Amniotic epithelial cell (primary cell): ENCODE data around the gene PTPRN2.
"Not testable (repeated sequence)": the region's sequence is repeated elsewhere in the genome, so short reads cannot be mapped to it uniquely, and the experiment has no call there.

Source experiments
- DNase-seq: peaks from one replicate; pipeline ENCODE4 v3.0.0-alpha.2; 2010; ENCODE audit warnings: low read depth

Gene PTPRN2

DNA sequence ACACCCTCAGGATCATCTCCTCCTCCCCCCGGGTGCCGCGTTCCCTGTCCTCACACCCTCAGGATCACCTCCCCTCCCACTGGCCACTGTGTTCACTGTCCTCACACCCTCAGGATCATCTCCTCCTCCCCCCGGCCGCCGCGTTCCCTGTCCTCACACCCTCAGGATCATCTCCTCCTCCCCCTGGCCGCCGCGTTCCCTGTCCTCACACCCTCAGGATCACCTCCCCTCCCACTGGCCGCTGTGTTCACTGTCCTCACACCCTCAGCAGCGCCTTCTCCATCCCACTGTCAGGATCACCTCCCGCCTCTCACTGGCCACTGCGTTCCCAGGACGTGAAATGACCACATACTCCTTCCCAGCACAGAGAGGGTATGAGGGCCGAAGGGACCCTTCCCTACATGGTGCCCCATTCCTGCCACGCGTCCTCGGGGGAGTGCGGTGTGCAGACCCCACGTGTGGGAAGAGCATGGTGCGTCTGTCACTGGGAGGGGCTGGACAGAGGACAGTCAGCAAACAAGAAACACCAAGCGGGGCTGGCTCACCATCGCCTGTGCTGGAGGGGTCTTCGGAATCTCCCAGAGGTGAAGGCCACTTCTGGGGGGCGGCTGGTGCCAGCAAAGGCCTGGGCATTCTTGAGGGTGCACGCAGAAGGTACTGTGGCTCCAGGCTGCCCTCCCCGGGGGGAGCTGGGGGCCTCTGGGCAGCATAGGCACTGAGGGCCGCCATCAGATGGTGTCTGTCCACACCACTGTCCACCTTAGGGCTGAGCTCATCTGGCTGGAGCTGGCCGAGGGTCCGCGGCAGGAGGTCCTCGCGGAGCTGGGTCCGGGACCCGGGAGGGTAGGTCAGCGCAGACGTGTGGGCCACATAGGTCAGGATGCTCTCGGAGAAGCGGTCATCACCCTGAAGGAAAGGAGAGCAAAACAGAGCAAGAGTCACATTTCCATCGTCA lies 421.0 kb downstream of the PTPRN2 start:
- DNase-seq, result no peak

DNA sequence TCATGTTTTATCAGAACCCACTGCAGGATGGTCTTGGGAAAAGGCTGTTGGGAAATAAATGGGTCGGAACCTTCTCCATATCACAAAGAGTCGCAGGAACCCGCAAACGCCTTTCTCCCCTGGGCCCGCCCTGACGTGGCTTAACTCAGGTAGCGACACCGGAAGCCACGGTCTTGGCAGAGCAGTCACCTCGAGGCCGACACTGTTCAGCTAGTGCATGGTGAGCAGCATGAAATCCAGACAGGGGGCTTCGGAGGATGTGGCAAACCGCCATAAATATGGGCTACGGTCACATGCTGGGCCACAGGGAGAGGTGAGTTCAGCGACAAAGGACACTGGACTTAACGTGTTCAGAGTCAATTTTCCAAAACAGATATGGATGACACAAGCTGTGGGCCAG lies 421.9 kb downstream of the PTPRN2 start:
- no peak for DNase-seq

DNA sequence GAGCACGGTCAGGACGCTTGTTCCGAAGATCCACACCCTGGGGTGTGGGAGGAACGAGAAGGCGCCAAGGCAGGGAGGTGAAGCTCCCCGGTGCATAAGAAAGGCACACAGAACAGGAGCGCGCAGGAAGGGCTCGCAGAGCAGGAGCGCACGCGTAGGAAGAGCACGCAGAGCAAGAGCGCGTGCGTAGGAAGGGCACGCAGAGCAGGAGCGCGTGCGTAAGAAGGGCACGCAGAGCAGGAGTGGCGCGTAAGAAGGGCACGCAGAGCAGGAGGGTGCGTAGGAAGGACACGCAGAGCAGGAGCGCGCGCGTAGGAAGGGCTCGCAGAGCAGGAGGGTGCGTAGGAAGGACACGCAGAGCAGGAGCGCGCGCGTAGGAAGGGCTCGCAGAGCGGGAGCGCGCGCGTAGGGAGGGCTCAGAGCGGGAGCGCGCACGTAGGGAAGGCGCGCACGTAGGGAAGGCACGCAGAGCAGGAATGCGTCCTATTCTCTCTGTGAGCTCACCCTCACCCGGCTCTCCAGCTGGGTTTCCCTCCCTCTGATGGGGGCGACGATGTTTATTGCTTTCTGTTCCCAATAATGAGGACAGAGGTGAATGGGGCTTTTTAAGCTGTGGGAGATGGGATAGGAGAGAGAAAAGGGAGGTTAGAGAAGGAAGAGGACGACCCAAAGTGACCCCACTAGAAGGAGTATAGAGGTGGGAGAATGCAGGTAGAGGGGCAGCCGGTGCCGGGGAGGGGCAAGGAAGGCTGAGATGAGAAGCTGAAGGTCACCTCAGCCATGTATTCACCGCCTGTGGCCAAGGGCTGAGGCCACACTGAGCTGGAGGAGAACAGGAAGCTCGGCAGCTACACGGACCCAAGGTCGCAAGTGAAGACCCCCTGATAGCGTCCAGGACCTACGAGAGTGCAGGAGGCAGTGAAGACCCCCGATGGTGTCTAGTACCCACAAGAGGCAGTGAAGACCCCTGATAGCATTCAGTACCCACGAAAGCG lies 423.2 kb downstream of the PTPRN2 start:
- no peak for DNase-seq

DNA sequence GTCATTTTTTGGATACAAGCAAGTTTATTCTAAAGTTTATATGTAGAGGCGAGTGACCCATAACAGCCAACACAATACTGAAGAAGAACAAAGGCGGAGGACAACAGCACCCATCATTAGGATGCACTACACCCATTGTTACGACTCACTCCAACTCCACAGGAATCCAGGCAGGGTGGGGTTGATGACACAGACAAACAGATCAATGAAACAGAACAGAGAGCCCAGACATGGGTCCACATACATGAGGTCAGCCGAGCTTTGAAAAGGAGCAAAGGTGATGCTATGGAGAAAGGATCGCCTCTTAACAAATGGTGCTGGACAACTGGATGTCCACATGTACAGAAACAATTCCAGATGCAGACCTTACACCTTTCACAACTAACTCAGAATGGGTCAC lies 426.4 kb downstream of the PTPRN2 start:
- DNase-seq, result no peak

DNA sequence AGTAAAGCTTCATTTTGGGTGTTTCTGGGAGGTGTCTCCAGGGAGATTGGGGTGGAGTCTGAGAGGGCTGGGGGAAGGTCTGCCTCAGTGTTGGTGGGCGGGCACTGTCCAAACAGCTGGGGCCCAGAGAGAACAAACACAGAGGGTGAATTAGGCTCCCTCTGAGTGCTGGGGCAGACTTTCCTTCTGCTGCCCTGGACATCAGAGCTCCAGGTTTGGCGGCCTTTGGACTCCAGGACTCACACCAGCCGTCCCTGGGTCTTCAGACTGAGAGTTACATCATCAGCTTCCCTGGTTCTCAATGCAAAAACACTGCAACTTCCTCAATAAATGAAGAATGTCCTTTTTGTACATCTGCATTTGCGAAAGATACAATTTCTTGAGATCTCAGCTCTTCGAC lies 427.4 kb downstream of the PTPRN2 start:
- no peak for DNase-seq

DNA sequence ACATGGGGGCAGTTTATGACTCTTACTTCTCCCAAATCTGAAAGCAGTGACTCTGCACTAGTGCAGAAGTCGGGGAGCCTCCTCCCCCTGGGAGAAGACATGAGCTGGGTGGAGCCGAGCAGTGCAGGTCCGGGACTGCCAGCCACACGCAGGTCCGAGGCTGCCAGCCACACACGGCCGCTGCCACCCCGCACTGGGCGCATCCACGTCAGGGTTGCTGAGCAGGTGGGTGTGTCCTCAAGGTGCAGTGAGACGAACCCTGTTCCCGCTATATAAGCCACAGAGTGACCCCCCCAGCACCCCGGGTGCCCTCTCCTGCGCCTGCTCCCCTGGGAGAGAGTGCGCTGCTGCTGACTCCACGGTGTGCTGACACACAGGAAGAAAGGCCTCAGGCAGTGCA lies 430.2 kb downstream of the PTPRN2 start:
- no peak for DNase-seq

DNA sequence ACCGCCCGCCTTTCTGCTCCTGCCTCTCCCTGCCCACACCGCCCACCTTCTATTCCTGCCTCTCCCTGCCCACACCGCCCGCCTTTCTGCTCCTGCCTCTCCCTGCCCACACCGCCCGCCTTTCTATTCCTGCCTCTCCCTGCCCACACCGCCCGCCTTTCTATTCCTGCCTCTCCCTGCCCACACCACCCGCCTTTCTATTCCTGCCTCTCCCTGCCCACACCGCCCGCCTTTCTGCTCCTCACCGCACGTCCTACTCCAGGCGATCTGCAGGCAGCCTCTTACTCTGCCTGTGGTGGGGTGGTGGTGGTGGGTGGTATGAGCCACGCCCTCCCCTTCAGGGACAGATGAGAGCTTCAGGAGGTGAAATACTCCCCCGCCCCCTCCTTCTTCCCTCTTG lies 436.4 kb downstream of the PTPRN2 start:
- DNase-seq, result not testable (repeated sequence)

DNA sequence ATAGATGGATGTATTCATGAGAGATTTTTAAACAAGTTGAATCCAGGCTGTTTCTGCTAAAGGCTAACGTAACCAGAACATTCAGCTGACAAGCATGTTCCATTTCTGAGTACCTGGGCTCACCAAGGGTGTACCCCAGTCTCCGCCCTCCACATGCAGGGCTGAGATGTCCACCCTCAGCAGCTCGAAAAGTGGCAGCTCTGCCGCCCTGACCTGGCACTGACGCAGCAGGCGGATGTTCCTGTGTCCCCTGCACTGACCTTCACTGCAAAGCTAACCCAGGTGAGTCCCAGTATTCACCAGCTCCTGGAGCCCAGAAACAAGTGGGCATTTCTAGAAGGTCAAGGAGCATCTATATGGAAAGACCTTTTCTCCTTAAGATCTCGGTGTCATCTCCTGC lies 437.4 kb downstream of the PTPRN2 start:
- no peak for DNase-seq

DNA sequence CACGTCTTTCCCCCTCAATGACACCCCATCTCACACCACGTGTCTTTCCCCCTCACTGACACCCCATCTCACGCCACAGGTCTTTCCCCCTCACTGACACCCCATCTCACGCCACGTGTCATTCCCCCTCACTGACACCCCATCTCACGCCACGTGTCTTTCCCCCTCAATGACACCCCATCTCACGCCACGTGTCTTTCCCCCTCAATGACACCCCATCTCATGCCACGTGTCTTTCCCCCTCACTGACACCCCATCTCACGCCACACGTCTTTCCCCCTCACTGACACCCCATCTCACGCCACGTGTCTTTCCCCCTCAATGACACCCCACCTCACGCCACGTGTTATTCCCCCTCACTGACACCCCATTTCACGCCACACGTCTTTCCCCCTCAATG lies 440.2 kb downstream of the PTPRN2 start:
- not testable (repeated sequence) for DNase-seq

DNA sequence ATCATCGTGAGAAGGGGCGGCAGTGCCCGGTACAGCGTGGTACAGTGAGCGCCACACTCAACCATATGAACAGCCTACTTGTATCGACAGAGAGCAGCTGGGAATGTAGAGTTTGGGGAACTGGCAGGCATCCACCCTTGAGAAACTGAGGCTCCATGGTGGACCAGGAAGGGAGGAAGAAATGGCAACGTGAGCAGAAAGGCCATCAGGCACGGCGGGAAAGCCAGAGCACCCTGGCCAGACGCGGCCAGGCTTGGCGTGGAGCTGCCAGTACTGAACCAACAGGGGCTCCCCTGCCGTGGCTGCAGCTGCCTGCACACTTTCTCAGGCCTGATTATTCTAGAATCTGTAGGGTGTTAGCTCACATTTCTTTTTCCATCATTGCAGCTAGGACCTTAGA lies 442.3 kb downstream of the PTPRN2 start:
- no peak for DNase-seq

DNA sequence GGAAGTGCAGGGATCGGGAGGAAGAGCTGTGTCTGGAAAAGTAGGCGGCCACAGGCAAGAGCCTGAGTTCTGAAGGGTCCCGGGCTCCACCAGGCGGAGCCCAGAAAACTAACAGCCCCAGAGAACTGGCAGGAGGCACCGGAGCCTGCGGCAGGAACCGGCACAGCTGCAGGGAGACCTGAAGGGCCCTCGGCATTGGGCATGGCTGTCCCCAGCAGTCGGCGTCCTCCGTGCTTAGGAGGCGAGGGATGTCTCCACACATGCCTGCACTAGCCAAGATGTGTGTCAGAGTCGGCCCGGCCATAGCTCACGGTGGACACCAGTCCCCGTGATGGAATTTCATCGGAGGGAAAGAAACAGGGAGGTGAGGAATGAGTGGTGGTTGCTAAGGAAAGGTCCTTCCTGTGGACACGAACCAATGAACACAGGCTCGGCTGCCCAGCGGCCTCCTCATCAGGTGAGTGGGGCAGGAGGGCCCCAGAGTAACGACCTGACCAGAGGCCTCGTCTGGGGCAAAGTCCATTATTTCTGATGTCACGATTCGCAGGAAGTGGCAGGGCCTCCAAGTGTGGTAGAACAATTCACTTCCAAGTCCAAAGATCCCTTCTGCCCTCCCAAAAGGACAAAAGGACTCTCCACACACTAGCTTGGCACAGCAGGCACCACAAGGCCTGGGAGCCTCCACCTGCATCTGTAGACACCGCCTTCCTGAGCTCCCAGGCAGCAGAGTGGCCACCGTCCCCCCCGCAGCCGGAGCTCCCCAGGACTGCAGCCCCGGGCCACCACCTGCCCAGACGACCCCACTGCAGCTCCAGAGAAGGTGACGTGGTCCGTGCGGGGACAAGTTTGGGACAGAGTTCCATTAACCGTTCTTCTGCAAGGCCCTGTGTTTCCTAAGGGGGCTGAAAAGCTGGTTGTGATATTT lies 444.2 kb downstream of the PTPRN2 start:
- no peak for DNase-seq

DNA sequence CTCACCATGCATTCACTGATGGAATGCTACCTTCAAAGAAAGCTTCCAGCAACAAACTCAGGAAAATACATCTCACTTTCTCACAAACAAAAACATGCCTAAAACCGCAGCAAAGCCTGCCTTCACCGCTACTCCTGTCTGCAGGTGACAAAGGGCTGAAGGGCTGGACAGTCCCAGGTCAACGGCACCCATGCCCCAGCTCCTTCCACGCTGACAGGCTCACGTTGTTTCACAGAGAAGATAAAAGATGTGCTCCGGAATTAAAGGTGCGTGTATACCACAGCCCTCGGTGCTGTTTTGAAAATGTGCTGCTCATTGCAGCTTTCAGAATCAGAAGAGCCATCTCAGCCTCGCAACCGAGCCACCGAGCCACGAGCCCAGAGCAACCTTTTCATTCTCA lies 445.0 kb downstream of the PTPRN2 start:
- DNase-seq, result no peak

DNA sequence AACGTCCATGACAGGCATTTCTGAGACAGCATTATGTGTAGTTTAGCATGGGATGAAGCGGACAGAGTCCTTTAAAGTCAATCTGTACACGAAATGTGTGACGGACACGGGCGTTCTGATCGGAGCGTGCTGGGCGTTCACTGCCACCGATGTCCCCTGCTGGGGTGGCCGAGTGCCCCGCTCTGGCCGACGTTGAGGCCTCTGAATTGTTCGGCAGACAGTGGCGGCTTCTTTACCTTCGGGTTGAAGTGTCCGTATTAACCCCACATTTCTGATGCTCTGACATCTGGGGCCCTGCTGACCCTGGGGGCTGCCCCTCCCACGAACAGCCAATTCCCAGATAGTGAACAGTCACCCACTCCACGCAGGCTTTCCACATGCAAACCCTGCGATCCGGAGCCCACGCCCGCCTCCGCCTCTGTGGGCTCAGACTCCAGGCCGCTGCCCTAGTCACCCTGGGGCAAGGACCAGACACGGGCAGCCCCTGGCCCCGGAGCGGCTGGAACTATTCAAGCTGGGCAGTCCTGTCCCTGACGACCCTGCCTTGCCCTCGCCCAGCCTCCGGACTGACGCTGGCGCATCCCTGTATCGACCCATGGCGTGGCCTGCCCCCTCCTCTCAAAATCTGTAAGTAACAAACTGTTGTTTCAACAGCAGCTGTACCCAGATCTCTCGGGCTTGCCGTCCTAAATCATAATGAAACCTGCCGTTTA lies 445.7 kb downstream of the PTPRN2 start:
- no peak for DNase-seq

DNA sequence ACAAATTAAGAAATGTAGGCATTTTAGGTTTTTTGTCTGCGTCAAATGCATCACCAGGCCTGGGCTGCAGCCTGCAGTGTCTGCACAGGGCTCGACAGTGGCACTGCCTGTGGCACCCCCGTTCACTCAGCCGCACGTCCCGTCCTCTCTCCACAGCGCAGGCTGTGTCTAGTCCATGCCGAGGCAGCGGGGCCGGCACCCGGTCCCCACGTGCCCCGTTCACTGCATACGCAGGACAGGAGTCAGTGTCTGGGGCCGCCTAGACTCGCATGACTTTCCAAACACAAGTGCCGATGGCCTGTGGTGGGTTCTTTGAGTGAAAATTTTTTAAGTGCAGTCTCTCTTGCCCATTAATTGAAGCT lies 446.4 kb downstream of the PTPRN2 start:
- no peak for DNase-seq

DNA sequence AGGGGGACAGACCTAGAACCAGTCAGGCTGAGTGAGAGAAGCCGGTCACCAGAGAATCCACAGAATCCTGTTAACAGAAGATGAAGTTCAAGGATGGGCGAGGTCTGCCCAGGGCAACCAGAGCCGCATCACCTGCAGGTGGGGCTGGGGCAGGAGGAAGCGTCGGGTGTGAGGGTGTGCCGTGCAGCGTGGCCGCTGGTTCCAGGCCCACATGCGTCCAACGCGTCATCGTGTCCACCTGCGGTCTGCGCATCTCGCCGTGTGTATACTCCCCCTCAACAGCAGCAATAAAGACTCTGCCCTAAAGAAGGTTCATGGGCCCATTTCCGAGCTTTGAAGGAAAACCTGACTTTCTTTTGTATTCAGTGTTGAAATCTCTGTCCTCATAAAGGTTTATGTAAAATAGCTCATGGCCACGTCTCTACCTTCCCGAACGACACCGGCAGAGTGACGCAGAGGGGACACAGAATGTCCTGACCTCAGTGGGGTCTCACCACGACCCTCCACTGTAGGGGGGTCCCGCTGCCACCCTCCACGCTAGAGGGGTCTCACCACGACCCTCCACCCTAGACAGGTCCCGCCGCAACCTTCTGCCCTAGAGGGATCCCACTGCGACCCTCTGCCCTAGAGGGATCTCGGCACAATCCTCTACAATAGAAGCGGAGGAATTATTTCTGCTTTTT lies 446.9 kb downstream of the PTPRN2 start:
- DNase-seq, result no peak

DNA sequence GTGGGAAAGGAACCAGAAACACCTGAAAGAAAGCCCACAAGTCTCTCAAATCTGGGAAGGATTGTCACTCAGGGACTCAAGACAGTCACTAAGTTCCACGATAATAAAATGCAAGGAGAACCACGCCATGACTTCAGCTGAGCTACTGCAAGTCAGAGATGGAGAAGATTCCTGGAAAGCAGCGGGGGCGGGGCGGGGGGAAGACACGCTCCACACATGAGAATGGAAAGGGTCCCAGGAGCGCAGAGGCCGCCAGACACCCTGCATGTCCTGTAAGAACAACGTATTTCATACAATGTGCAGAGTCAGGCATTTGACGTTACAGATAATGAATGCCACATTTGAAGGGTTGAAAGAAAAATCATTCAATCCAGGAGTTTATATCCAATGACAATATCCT lies 448.1 kb downstream of the PTPRN2 start:
- no peak for DNase-seq

DNA sequence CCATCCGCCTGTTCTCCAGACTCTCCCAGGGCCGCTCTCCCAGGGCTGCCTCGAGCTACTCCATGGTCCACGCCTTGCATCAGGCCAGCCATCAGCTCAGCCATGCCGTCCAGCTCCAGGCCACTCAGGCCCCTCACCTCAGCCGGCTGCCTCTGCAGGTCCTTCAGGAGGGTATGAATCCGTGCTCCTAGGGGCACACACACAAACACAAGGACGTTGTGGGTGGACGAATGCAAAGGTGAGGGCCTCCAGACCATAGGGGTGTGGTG lies 449.4 kb downstream of the PTPRN2 start:
- no peak for DNase-seq

DNA sequence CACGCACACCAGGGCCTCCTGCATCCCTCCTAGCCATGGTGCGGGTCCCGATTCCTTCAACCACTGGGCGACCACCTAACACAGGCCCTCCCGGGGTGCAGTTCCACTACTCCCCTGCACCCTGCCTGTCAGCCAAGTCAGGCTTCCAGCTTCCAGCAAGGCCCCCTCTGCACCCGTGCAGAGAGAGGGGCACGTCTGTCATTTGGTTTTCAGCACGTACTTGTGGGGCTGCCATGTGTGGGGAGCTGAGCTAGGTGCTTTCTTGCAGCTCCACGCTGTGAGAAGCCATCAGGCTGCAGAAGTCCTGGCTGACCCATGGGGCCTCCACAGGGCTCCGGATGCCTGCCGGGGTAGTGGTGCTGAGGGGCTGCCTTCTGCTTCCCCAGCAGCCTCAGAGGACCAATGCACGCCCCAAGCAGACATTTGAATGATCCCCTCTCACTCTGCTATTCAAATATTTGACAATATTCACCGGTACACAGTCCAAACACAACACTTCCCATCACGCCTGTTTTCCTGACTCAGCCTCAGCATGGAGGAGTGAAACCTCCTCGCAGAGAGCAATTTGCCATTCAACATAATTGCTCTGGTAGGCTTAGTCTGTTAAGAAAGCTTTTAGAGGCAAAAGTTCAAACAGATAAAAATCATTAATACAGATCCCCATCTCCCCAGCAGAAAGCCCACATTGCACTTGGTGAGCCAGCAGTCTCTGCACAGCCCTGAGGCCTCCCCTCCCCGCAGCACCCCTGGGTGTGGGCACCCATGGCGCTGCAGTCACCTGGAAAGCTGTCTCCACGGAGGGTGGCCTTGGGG lies 449.9 kb downstream of the PTPRN2 start:
- DNase-seq, result no peak

DNA sequence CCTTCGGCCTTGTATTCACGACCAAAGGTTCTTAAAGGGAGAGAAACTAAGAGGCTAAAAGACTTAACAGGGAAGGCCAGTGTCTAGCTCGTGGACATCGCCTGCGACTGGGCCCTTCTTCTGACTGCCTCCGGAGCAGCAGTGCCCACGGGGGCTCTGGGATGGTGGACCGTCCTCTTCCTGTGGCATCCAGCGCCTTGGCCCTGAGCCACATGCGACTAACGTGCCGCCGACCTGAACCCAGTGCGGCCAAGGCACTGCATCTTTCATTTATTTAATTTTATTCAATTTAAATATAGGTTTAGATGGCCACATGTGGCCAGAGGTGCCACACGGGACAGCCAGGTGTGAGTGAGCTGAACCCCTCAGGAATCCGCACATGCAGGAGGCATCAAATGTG lies 451.7 kb downstream of the PTPRN2 start:
- no peak for DNase-seq

DNA sequence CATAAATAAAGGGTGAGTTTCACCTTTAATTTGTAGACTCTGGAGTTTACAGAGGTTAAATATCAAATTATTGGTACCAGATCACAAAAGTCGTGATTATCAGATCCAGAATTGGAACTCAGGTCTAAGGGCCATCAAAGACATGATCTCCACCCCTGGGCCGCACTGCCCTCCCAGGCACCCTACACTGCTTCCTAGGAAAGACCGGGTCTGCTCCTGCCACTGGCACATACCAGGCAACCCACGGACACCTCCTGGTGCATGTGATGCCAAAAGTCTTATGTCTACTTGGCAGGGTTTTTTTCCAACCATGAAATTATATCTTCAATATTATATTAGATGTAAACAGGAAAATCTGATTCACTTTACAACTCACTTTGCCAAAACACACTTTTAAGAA lies 452.8 kb downstream of the PTPRN2 start:
- no peak for DNase-seq
